ENCODE results near the gene CALM1. TPM values are rescaled to one million over a fixed set of nuclear protein-coding genes. Genes with fewer than 3 reads are reported as not detected.

CALM1 gene
- total RNA-seq, 1 donor from 2014 or later, result 590 TPM

- no peak for DNase-seq
- no peaks in the 10 kb centered on the region for H3K36me3 Mint-ChIP-seq (ENCODE audit: unreplicated experiment)
These were observed 53.3 kb downstream of the CALM1 start for GRCh38 chr14:90450151-90450550.

GRCh38 chr14:90450667-90451066 is 53.8 kb downstream of the CALM1 start:
- Mint-ChIP-seq H3K4me3 (ENCODE audit: unreplicated experiment) (no peak overlapping the region), H3K36me3 (ENCODE audit: unreplicated experiment) (no peaks in the 10 kb centered on the region)
- TF ChIP-seq, protein P1, sequence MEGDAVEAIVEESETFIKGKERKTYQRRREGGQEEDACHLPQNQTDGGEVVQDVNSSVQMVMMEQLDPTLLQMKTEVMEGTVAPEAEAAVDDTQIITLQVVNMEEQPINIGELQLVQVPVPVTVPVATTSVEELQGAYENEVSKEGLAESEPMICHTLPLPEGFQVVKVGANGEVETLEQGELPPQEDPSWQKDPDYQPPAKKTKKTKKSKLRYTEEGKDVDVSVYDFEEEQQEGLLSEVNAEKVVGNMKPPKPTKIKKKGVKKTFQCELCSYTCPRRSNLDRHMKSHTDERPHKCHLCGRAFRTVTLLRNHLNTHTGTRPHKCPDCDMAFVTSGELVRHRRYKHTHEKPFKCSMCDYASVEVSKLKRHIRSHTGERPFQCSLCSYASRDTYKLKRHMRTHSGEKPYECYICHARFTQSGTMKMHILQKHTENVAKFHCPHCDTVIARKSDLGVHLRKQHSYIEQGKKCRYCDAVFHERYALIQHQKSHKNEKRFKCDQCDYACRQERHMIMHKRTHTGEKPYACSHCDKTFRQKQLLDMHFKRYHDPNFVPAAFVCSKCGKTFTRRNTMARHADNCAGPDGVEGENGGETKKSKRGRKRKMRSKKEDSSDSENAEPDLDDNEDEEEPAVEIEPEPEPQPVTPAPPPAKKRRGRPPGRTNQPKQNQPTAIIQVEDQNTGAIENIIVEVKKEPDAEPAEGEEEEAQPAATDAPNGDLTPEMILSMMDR (IDR thresholded peaks at IDR 0.05; ENCODE audit: partially characterized antibody, unreplicated experiment), result no peak

More at GRCh38 chr14:90450151-90450550, 53.3 kb downstream of the CALM1 start:
- Mint-ChIP-seq H3K4me1 (ENCODE audit: low read depth, unreplicated experiment) (no peaks in the 10 kb centered on the region), H3K4me3 (ENCODE audit: unreplicated experiment) (no peak overlapping the region), H3K27me3 (ENCODE audit: unreplicated experiment) (peaks cover 6% of the 10 kb centered on the region), H3K27ac (ENCODE audit: unreplicated experiment) (no peak overlapping the region), H3K9me3 (ENCODE audit: unreplicated experiment) (peaks cover 6% of the 10 kb centered on the region)
- TF ChIP-seq, protein P1 (IDR thresholded peaks at IDR 0.05; ENCODE audit: partially characterized antibody, unreplicated experiment), result no peak

DNA sequence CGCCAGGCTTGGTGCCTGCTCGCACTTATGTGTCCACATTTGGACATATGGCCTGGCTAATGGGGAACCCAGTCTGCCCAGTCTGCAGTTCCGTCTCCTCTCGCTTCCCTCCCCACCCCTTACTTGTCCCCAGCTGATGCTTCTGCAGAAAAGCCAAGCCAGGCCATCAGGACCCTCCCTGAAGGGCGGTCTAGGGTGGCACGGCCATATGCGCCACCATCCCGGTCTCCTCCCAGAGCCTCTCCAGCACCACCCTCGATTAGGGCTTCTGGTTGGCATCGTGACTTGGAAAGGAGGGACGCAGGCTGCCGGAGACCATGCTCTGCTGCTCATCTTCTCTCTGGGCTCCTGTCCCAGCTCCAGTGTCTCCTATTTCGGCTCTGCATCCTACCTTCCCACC is 54.6 kb downstream of the CALM1 start:
- no peak overlapping the region for H3K27ac Mint-ChIP-seq (ENCODE audit: unreplicated experiment)
- H3K4me1 Mint-ChIP-seq (ENCODE audit: low read depth, unreplicated experiment), result peaks cover 4% of the 10 kb centered on the region
- H3K36me3 Mint-ChIP-seq (ENCODE audit: unreplicated experiment), result no peaks in the 10 kb centered on the region
- peaks cover 7% of the 10 kb centered on the region for H3K9me3 Mint-ChIP-seq (ENCODE audit: unreplicated experiment)
- H3K4me3 Mint-ChIP-seq (ENCODE audit: unreplicated experiment), result no peak overlapping the region
- DNase-seq, result no peak
- TF ChIP-seq, protein P1 (IDR thresholded peaks at IDR 0.05; ENCODE audit: partially characterized antibody, unreplicated experiment), result no peak
- H3K27me3 Mint-ChIP-seq (ENCODE audit: unreplicated experiment), result peaks cover 8% of the 10 kb centered on the region

More at GRCh38 chr14:90450667-90451066, 53.8 kb downstream of the CALM1 start:
- Mint-ChIP-seq H3K9me3 (ENCODE audit: unreplicated experiment) (peaks cover 3% of the 10 kb centered on the region), H3K4me1 (ENCODE audit: low read depth, unreplicated experiment) (peaks cover 3% of the 10 kb centered on the region), H3K27ac (ENCODE audit: unreplicated experiment) (no peak overlapping the region), H3K27me3 (ENCODE audit: unreplicated experiment) (peaks cover 8% of the 10 kb centered on the region)
- no peak for DNase-seq

- Mint-ChIP-seq H3K27me3 (ENCODE audit: unreplicated experiment) (peaks cover 8% of the 10 kb centered on the region), H3K4me1 (ENCODE audit: low read depth, unreplicated experiment) (peaks cover 4% of the 10 kb centered on the region)
These were observed 55.1 kb downstream of the CALM1 start for GRCh38 chr14:90451961-90452360.

DNA sequence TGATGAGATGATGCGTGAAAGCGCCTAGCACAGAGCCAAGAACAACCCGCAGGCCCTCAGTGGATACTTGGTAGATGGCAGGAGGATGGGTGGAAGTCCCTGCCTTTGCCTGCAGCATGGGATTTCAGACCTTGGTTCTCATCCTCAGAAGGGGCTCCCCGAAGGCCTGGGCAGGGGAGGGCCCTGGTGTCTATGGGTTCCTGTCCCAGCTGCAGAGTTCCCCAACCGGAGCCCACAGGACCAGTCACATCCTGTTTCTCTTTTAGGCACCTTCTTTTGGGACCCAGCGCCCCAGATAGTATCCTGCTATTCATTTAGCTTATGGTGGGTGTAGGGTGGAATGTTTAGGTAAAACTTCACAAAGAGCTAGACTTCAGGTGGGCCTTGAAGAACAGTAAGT is 55.5 kb downstream of the CALM1 start:
- Mint-ChIP-seq H3K9me3 (ENCODE audit: unreplicated experiment) (peaks cover 7% of the 10 kb centered on the region), H3K27me3 (ENCODE audit: unreplicated experiment) (peaks cover 8% of the 10 kb centered on the region), H3K27ac (ENCODE audit: unreplicated experiment) (no peak overlapping the region), H3K36me3 (ENCODE audit: unreplicated experiment) (no peaks in the 10 kb centered on the region), H3K4me3 (ENCODE audit: unreplicated experiment) (no peak overlapping the region), H3K4me1 (ENCODE audit: low read depth, unreplicated experiment) (peaks cover 4% of the 10 kb centered on the region)
- DNase-seq, result no peak
- TF ChIP-seq, protein P1 (IDR thresholded peaks at IDR 0.05; ENCODE audit: partially characterized antibody, unreplicated experiment), result no peak

More at GRCh38 chr14:90451961-90452360, 55.1 kb downstream of the CALM1 start:
- Mint-ChIP-seq H3K9me3 (ENCODE audit: unreplicated experiment) (peaks cover 7% of the 10 kb centered on the region), H3K36me3 (ENCODE audit: unreplicated experiment) (no peaks in the 10 kb centered on the region), H3K4me3 (ENCODE audit: unreplicated experiment) (no peak overlapping the region), H3K27ac (ENCODE audit: unreplicated experiment) (no peak overlapping the region)
- DNase-seq, result no peak
- TF ChIP-seq, protein P1 (IDR thresholded peaks at IDR 0.05; ENCODE audit: partially characterized antibody, unreplicated experiment), result no peak

Data from glutamatergic neuron (in vitro differentiated cells).